Stimulated activated CD8-positive, alpha-beta memory T cell treated with anti-CD3 and anti-CD28 coated beads, Interleukin-7, amount 100 ng/mL, for 24 hours (primary cell): Measurements from ENCODE around the gene SLC22A31.
"Not testable (repeated sequence)": the region's sequence is repeated elsewhere in the genome, so short reads cannot be mapped to it uniquely, and the experiment has no call there.

Source experiments
- DNase-seq: peaks from one replicate; pipeline ENCODE4 v3.0.0-alpha.2; 2020; ENCODE audit warnings: low read depth

The SLC22A31 gene

GRCh38 chr16:89192956-89193575 lies 7.3 kb downstream of the SLC22A31 start:
- no peak for DNase-seq

DNA sequence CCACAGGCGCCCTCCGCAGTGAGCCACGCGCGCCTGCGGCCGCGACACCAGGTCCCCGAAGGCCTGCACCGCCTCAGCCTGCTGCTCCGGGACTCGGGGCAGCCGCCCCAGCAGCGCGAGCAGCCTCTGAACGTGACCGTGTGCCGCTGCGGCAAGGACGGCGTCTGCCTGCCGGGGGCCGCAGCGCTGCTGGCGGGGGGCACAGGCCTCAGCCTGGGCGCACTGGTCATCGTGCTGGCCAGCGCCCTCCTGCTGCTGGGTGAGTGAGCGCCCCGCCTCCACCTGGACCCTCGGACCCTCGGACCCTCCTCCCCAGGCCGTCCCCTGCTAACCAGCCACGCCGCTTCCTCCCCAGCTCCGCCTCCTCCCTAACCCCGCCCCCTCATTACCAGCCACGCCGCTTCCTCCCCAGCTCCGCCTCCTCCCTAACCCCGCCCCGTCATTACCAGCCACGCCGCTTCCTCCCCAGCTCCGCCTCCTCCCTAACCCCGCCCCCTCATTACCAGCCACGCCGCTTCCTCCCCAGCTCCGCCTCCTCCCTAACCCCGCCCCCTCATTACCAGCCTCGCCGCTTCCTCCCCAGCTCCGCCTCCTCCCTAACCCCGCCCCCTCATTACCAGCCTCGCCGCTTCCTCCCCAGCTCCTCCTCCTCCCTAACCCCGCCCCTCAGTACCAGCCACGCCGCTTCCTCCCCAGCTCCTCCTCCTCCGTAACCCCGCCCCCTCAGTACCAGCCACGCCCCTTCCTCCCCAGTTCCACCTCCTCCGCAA lies 8.0 kb downstream of the SLC22A31 start:
- DNase-seq = peak; percentile 49

- DNase-seq = no peak
Measured at GRCh38 chr16:89191901-89192185, 8.5 kb downstream of the SLC22A31 start.

DNA sequence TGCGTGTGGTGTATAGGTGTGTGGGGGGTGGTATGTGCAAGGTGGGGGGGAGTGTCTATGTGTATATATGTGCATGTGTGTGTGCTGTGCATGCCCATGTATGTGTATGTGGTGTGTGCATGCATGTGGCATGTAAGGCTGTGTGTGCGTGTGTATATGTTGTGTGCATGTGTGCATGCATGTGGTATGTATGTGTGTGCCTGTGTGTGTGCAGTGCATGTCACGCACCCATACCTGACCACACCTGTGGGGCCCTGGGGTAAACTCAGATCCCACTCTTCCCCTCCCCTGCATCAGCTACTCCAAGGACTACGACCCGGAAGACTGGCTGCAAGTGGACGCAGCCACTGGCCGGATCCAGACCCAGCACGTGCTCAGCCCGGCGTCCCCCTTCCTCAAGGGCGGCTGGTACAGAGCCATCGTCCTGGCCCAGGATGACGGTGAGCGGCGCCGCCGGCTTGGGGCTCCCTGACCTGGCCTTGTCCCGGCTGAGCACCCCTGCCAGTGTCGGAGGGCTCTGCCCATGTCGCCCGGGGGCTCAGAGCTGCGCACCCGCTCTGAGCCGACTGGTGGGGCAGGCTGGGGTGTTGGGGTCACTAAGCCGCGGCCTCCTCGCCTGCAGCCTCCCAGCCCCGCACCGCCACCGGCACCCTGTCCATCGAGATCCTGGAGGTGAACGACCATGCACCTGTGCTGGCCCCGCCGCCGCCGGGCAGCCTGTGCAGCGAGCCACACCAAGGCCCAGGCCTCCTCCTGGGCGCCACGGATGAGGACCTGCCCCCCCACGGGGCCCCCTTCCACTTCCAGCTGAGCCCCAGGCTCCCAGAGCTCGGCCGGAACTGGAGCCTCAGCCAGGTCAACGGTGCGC lies 9.1 kb downstream of the SLC22A31 start:
- DNase-seq = no peak

GRCh38 chr16:89190150-89190958 lies 10.0 kb downstream of the SLC22A31 start:
- DNase-seq = no peak

GRCh38 chr16:89189358-89190025 lies 10.8 kb downstream of the SLC22A31 start:
- DNase-seq = no peak

GRCh38 chr16:89188471-89189357 lies 11.6 kb downstream of the SLC22A31 start:
- not testable (repeated sequence) for DNase-seq

GRCh38 chr16:89187770-89188392 lies 12.5 kb downstream of the SLC22A31 start:
- no peak for DNase-seq

DNA sequence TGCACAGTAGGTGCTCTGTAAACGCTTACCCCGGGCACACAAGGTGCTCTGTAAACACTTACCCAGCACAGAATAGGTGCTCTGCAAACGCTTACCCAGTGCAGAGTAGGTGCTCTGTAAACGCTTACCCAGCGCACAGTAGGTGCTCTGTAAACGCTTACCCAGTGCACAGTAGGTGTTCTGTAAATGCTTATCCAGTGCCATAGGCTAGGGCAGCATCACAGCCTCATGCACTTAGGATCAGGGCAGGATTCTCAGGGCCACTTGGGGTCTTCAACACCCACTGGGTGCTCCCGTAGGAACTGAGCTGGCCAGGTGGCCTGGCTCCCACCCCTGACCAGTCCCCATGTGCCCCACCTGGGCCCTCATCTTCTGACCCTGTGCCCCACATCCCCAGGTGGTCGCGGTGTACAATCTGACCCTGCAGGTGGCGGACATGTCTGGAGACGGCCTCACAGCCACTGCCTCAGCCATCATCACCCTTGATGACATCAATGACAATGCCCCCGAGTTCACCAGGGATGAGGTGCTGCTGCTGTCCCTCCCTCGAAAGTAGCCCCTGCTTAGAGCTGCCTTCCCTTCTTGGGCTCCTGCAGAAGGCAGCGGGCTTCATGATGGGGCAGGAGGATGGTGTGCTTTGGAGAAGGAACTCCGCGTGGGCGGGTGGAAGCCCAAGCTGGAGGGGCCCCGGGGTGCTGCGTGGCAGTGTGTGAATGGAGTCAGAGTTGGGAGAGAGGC lies 13.1 kb downstream of the SLC22A31 start:
- no peak for DNase-seq

GRCh38 chr16:89186593-89187031 lies 13.7 kb downstream of the SLC22A31 start:
- DNase-seq = not testable (repeated sequence)

GRCh38 chr16:89185887-89186592 lies 14.3 kb downstream of the SLC22A31 start:
- not testable (repeated sequence) for DNase-seq

DNA sequence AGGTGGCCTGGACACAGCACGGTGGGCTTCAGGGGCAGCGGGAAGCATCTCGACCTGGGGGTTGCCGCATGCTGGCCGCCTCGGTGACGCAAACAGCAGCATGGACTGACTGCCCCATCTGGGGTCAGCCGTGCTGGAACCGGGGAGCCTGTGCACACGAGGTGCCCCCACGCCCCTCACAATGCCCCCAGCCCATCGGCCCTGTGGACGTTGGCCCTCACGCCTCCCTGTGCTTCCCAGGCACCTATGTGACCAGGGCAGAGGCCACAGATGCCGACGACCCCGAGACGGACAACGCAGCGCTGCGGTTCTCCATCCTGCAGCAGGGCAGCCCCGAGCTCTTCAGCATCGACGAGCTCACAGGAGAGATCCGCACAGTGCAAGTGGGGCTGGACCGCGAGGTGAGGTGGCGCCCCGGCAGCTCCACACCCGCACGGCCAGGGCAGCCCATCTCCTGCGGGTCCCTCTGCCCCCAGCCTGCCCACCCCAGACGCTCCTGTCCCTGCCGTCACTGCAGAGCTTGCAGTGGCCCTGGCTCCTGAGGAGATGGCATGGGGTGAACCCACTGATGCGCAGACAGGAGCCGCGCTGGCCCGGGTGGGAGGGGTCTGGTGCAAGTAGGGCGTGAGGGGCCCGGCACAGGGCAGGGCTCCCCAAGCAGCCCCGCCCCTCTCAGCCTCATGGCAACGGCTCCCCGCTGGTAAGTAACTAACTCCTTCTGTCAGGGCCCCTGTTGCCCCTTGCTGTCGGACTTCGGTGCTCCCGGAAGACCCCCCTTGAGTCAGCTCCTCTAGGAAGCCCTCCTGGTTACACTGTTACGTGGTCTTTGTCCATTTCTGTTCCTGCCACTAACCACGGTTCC lies 15.2 kb downstream of the SLC22A31 start:
- no peak for DNase-seq

DNA sequence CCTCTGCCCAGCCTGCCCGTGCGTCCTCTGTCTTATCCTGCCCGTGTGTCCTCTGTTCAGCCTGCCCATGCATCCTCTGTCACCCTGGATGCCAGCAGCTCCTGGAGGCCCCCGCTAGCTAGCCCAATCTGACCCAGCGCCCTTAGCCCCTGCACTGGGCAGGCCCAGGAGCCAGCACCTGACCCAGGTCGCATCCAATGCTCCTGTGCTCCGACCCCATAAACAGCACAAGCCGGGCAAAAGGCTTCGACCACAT lies 15.7 kb downstream of the SLC22A31 start:
- DNase-seq = no peak

GRCh38 chr16:89183975-89184676 lies 16.2 kb downstream of the SLC22A31 start:
- no peak for DNase-seq

GRCh38 chr16:89183463-89183862 lies 16.9 kb downstream of the SLC22A31 start:
- no peak for DNase-seq

DNA sequence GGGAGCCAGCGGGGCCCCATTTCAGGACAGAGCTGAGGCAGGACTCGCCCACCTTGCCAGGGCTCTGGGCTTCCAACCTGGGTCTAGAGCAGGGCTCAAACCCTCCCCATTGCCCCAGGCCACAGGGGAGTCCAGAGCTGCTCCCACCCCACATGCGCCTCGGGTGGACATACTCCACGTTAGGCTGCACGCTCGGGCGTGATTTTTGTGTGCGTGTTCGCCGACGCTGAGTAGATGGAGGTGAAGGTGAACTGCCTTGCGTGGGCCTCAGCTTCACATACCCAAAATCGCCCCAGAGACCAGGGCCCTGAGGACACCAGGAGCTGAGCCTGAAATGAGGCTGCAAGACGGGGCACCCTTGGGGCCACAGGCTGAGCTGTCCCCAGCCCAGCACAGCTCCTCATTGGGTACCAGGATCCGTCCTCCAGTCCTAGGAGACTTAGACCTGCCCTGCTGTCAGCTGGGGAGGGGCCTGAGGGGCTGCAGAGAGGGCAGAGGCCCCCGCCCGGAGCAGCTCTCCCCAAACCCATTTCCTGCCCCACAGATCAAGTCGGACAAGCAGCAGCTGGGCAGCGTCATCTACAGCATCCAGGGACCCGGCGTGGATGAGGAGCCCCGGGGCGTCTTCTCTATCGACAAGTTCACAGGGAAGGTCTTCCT lies 20.6 kb downstream of the SLC22A31 start:
- no peak for DNase-seq

DNA sequence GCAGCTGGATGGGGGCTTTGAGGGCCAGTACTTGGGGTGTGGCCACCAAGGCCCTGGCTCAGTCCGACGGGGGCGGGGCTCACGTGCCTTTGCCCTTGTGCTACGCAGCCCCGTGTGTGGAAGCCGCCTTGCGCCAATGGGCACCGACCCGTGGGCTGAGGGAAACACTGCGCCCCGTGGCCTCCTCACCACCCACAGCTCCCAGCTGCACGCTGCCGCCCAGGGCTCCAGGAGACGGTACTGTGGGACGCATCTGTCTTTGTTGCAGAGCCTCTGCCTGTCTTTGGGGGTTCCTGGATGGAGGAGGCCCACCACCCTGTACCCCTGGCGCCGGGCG lies 21.2 kb downstream of the SLC22A31 start:
- DNase-seq = no peak
